ENCODE measurements around the gene HES1. TPM values are rescaled to one million over a fixed set of nuclear protein-coding genes. Genes with fewer than 3 reads are reported as not detected.

Gene HES1
- total and polyA plus RNA-seq, 4 donors, result 16.5 to 70.6 (median 27.5) TPM

DNA sequence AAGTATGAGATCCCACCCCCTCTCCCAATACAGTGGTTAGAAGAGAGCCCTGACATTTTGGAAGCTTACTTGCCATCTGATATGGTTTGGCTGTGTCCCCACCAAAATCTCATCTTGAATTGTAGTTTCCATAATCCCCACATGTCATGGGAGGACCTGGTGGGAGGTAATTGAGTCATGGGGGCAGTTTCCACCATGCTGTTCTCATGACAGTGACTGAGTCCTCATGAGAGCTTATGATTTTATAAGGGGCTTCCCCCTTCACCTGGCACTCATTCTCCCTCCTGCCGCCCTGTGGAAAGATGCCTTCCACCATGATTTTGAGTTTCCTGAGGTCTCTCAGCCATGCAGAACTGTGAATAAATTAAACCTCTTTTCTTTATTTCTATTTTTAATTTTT lies 28.8 kb upstream of the HES1 start:
- ATAC-seq (ENCODE audit: insufficient read depth, low FRiP score) (no peak), DNase-seq (no peak)
- WGBS, 2 donors, result 92 to 97% methylated on average over 1 of the region's 1 CpG
- H3K27me3 ChIP-seq (ENCODE audit: control insufficient read depth in 3 of 3, insufficient read depth in 3 of 3, low read length in 2 of 3), result no peaks in the 10 kb centered on the region
- no peaks in the 10 kb centered on the region for H3K9me3 ChIP-seq (ENCODE audit: control insufficient read depth in 4 of 4, insufficient read depth in 3 of 4, low read length in 3 of 4)
- H3K9ac ChIP-seq (ENCODE audit: insufficient read depth in 1 of 2, low read length in 2 of 2), result no peak overlapping the region
- H3K4me3 ChIP-seq, result no peak overlapping the region
- H3K27ac ChIP-seq (ENCODE audit: low read depth in 1 of 2, low read length in 1 of 2), result no peak overlapping the region
- no peak for TF ChIP-seq CTCF (IDR thresholded peaks at IDR 0.05; ENCODE audit: control extremely low read depth, extremely low read depth)
- H3K4me1 ChIP-seq (ENCODE audit: control insufficient read depth in 5 of 5, insufficient read depth in 5 of 5, low read length in 5 of 5), result peaks cover 0 to 13% (median 0%) of the 10 kb centered on the region in 5 donors
- H3K36me3 ChIP-seq (ENCODE audit: control insufficient read depth in 4 of 4, insufficient read depth in 4 of 4, low read length in 4 of 4), result no peaks in the 10 kb centered on the region

DNA sequence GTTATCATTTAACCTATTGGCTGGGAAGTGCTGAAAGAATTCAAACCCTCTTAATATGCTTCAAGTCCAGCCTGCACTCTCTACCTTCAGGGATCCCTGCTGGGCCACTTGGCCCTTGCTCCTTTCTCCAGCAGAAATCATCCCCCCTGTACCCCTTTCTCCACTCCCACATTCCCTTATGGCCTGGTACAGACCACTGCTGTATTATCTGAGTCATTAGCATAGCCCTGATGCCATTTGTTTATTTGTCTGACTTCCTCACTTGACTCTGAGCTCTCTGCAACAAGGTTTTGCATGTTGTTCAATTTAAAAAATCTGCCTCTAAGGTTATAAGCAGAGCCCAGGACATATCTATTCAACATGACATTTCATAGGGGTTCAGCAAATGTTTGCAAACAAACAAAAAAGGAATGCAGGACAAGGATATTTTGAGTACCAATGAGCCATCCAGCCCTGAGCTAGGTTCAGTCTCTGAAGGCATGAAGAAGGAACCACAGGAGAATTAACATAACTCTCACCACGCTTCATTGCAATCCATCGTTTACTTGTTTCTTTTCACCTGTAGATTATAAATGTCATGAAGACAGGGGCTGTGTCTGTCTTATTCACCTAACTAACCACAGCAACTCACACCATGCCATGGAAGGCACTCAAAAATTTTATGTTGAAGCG lies 26.6 kb upstream of the HES1 start:
- H3K36me3 ChIP-seq (ENCODE audit: control insufficient read depth in 4 of 4, insufficient read depth in 4 of 4, low read length in 4 of 4), result no peaks in the 10 kb centered on the region
- ATAC-seq (ENCODE audit: insufficient read depth, low FRiP score) (no peak), DNase-seq (no peak)
- H3K4me3 ChIP-seq, result no peak overlapping the region
- H3K9ac ChIP-seq (ENCODE audit: insufficient read depth in 1 of 2, low read length in 2 of 2), result no peak overlapping the region
- no peaks in the 10 kb centered on the region for H3K27me3 ChIP-seq (ENCODE audit: control insufficient read depth in 3 of 3, insufficient read depth in 3 of 3, low read length in 2 of 3)
- no peaks in the 10 kb centered on the region for H3K9me3 ChIP-seq (ENCODE audit: control insufficient read depth in 4 of 4, insufficient read depth in 3 of 4, low read length in 3 of 4)
- 92 to 95% methylated on average over 3 of the region's 3 CpGs for WGBS, 2 donors
- no peak overlapping the region for H3K27ac ChIP-seq (ENCODE audit: low read depth in 1 of 2, low read length in 1 of 2)
- H3K4me1 ChIP-seq (ENCODE audit: control insufficient read depth in 5 of 5, insufficient read depth in 5 of 5, low read length in 5 of 5), result peaks cover 0 to 16% (median 0%) of the 10 kb centered on the region in 5 donors
- no peak for TF ChIP-seq CTCF (IDR thresholded peaks at IDR 0.05; ENCODE audit: control extremely low read depth, extremely low read depth)

DNA sequence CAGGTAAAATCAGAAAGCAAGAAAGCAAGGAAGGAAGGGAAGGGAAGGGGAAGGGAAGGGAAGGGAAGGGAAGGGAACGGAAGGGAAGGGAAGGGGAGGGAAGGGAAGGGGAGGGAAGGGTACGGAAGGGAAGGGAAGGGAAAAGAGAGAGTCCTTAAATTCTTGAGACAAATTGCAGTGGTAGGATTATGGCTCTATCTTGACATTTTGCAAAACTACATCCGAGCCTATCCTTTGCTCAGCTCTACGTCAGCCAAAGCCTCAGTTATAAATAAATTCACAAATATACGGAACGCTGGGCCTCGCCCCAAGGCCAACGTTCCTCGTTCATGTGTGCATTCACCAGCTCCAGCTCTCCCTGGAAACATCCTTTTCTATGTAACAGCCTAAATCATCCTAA lies 25.5 kb upstream of the HES1 start:
- Histone ChIP-seq H3K4me3 (no peak overlapping the region), H3K9ac (ENCODE audit: insufficient read depth in 1 of 2, low read length in 2 of 2) (no peak overlapping the region), H3K4me1 (ENCODE audit: control insufficient read depth in 5 of 5, insufficient read depth in 5 of 5, low read length in 5 of 5) (peaks cover 0 to 16% (median 0%) of the 10 kb centered on the region in 5 donors), H3K27ac (ENCODE audit: low read depth in 1 of 2, low read length in 1 of 2) (no peak overlapping the region), H3K36me3 (ENCODE audit: control insufficient read depth in 4 of 4, insufficient read depth in 4 of 4, low read length in 4 of 4) (no peaks in the 10 kb centered on the region), H3K9me3 (ENCODE audit: control insufficient read depth in 4 of 4, insufficient read depth in 3 of 4, low read length in 3 of 4) (no peaks in the 10 kb centered on the region), H3K27me3 (ENCODE audit: control insufficient read depth in 3 of 3, insufficient read depth in 3 of 3, low read length in 2 of 3) (no peaks in the 10 kb centered on the region)
- WGBS, 2 donors, result 93 to 96% methylated on average over 8 of the region's 9 CpGs
- no peak for TF ChIP-seq CTCF (IDR thresholded peaks at IDR 0.05; ENCODE audit: control extremely low read depth, extremely low read depth)
- DNase-seq, result no peak
- ATAC-seq (ENCODE audit: insufficient read depth, low FRiP score), result no peak

DNA sequence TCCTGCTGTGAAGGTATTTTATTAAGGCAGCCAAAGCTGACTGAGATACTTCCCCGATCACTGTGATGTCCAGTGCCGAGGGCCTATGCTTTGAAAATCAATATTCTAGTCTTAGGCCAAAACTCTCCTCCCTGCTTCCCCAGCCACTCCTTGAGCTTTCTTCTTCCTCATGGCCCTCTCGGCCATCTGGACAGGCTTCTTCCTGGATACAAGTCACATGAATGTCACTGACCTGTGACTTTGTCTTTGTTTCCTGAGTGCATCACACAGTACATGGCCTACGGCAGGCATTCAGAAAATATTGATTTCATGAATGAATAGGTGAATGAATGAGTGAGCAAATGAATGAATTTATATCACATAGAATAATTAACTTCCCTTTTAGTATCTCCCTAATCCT lies 24.6 kb upstream of the HES1 start:
- H3K27ac ChIP-seq (ENCODE audit: low read depth in 1 of 2, low read length in 1 of 2), result no peak overlapping the region

More for the DNA sequence above, 24.6 kb upstream of the HES1 start:
- H3K4me1 ChIP-seq (ENCODE audit: control insufficient read depth in 5 of 5, insufficient read depth in 5 of 5, low read length in 5 of 5), result peaks cover 0 to 16% (median 0%) of the 10 kb centered on the region in 5 donors
- H3K4me3 ChIP-seq, result no peak overlapping the region
- no peak overlapping the region for H3K9ac ChIP-seq (ENCODE audit: insufficient read depth in 1 of 2, low read length in 2 of 2)
- no peak for TF ChIP-seq CTCF (IDR thresholded peaks at IDR 0.05; ENCODE audit: control extremely low read depth, extremely low read depth)
- ATAC-seq (ENCODE audit: insufficient read depth, low FRiP score), result no peak
- H3K27me3 ChIP-seq (ENCODE audit: control insufficient read depth in 3 of 3, insufficient read depth in 3 of 3, low read length in 2 of 3), result no peaks in the 10 kb centered on the region
- no peak for DNase-seq
- WGBS, 2 donors, result 88 to 89% methylated on average over 4 of the region's 4 CpGs
- no peaks in the 10 kb centered on the region for H3K36me3 ChIP-seq (ENCODE audit: control insufficient read depth in 4 of 4, insufficient read depth in 4 of 4, low read length in 4 of 4)
- no peaks in the 10 kb centered on the region for H3K9me3 ChIP-seq (ENCODE audit: control insufficient read depth in 4 of 4, insufficient read depth in 3 of 4, low read length in 3 of 4)
